Left ventricle myocardium superior (tissue), 1 donor: ENCODE results near the gene RAB27A. TPM values are rescaled to one million over a fixed set of nuclear protein-coding genes. Genes with fewer than 3 reads are reported as not detected.

Experiments
- ATAC-seq: fragments of 200-7000 bp; cut with Tn5 transposase; one replicate; pipeline ENCODE4 v1.9.1; 2020; ENCODE audit warnings: mild to moderate bottlenecking, moderate library complexity
- DNase-seq: peaks from one replicate; pipeline ENCODE4 v3.0.0-alpha.2; 2020
- intact Hi-C: fragments of 100-400 bp; cut with micrococcal nuclease; formaldehyde crosslinking; loops from one replicate; pipeline ENCODE4 v1.11.0; 2022
- total RNA-seq: library from RNA; stranded (reverse); fragmentation: NEBNext Ultra II Directional; extraction: Animal tissue kit (Norgen Biotek cat#: 25700); gene quantifications from one replicate; pipeline ENCODE4 v1.2.1, GENCODE V29; 2021
- donor health status: DM: no; HTN: yes; CAD: no; lungs with severe emphysema.

RAB27A gene
- total RNA-seq, 1 donor from 2014 or later: 5.7 TPM

- DNase-seq: no peak
- no peak for ATAC-seq
- intact Hi-C loops: no loop called here
These were observed 95.4 kb downstream of the RAB27A start for GRCh38 chr15:55194256-55194655.

- intact Hi-C loops: no loop called here
- ATAC-seq (no peak), DNase-seq (no peak)
These were observed 103.3 kb downstream of the RAB27A start for GRCh38 chr15:55186331-55186730.

- intact Hi-C loops: no loop called here
- ATAC-seq (no peak), DNase-seq (no peak)
These were observed 105.9 kb downstream of the RAB27A start for GRCh38 chr15:55183679-55184078.

- intact Hi-C loops: no loop called here
- ATAC-seq: no peak
- no peak for DNase-seq
These were observed 110.5 kb downstream of the RAB27A start for GRCh38 chr15:55179141-55179540.

- ATAC-seq (no peak), DNase-seq (no peak)
- intact Hi-C loops: no loop called here
These were observed 119.3 kb downstream of the RAB27A start for GRCh38 chr15:55170361-55170760.

GRCh38 chr15:55168350-55168974 lies 121.2 kb downstream of the RAB27A start:
- DNase-seq (peak; percentile 32), ATAC-seq (peak; percentile 41)
- intact Hi-C loops: no loop called here

GRCh38 chr15:55164284-55164683 lies 125.3 kb downstream of the RAB27A start:
- intact Hi-C loops: no loop called here
- DNase-seq (no peak), ATAC-seq (no peak)

Other genes with a start within 250 kb of the RAB27A start
- 47.0 TPM for gene RSL24D1, start 92.9 kb downstream of the RAB27A start, total RNA-seq
- gene PIGBOS1, start 29.3 kb upstream of the RAB27A start, total RNA-seq: 6.3 TPM
- 4.2 TPM for gene PIGB, start 29.4 kb upstream of the RAB27A start, total RNA-seq
- 82.5 TPM for gene CCPG1, start 118.5 kb upstream of the RAB27A start, total RNA-seq
- 7.2 TPM for gene PIERCE2, start 118.7 kb upstream of the RAB27A start, total RNA-seq
- 0.79 TPM for gene DNAAF4, start 218.4 kb upstream of the RAB27A start, total RNA-seq